GM23248 (cell line): ENCODE results near the gene ADAMTS9.

Experiments
- EZH2 ChIP-seq: fragments of 200-600 bp; sonication (generic); IDR thresholded peaks from 2 replicates; pipeline ENCODE4 v1.6.1; 2018; ENCODE audit warnings: antibody characterized with exemption, mild to moderate bottlenecking; ENCODE audit not compliant: insufficient read depth, poor library complexity, severe bottlenecking
- EZH2phosphoT487 ChIP-seq: fragments of 200-600 bp; sonication (generic); IDR thresholded peaks from 2 replicates; pipeline ENCODE4 v1.6.1; 2018; ENCODE audit warnings: antibody characterized with exemption, moderate library complexity, mild to moderate bottlenecking, low read depth; ENCODE audit not compliant: insufficient read depth

DNA sequence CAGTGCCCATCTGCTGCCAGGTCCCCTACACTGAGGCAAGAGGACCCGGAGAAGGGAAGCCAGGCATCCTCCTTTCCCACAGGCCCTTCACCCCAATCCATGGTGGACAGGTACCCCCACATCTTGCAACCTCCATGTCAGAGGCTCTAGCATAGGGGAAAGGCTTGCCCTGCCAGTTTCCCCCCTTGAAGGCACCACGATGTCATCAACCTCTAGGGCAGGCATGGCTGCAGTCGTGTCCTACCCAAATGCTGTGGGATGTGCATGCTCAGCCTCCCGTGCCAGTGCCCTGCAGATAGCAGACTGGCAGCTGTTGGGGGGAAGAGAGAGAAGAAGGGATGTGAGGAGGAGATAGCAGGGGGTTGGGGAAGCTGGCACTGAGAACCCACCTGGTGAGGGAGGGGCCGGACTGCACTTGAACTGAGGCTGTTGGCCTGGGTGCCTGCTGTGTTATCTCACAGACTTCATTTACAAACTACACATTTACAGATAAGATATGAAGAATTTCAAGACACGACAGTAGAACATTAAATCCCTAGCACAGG, 197.5 kb downstream of the ADAMTS9 start:
- TF ChIP-seq EZH2 (no peak), EZH2phosphoT487 (no peak)
